ENCODE data around the gene COPS4.
A peak's percentile ranks its signal among the peaks of the same experiment; 100 is the strongest.
"Not testable (repeated sequence)": the region's sequence is repeated elsewhere in the genome, so short reads cannot be mapped to it uniquely, and the experiment has no call there.

COPS4 gene

DNA sequence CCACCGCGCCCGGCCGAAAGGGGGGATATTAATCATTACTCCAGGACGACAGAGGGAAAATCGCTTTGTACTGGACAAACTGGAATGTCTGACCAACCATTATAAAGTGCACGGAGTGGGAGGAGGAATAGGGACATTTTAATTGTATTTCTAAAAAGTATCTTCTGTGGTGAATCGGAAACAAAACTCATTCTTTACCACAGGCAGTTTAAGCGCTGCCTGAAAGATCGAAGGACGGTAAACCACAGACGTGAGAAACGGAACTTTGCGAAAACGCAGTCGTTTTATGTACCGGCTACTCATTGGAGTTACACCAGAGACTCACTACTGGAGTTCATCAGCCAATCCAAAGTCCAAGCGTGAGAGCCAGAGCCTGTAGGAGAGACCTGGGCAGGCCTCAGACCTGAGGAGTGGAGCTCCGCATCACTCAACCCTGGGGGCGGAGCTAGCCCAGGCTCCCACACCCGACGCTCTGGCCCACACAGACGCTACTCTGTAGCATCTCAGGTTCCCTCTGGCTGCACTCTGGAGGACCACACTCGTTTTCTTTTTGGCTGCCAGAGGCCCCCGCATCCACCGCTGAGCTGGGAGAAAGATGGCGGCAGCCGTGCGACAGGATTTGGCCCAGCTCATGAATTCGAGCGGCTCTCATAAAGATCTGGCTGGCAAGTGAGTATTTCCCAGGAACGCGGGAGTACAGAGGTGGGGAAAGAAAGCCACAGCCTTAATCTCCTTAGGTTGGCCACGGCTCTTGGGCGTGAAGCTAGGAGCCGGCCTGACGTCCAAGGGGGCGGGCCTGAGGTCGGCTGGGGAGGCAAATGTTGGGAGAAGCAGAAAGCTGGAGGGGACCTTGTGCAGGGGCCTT lies at the start of gene COPS4:
Gene COPS4 (plus strand): TSS at position 554 of the 865 bp plus-strand sequence. CDS start 42 bp downstream, at position 596.
- DNase-seq = peak; percentile 100
- in situ Hi-C loops (cut with MboI; ENCODE audit: low pct_unique_long_range_greater_than_20kb, low sequenced_read_pairs) = no loop called here

DNA sequence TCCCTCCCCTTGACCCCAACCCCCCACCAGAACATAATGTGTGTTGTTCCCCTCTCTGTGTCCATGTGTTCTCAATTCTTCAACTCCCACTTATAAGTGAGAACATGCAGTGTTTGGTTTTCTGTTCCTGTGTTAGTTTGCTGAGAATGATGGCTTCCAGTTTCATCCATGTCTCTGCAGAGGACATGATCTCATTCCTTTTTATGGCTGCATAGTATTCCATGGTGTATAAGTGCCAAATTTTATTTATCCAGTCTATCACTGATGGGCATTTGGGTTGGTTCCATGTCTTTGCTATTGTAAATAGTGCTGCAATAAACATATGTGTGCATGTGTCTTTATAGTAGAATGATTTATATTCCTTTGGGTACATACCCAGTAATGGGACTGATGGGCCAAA lies 47.5 kb upstream of the COPS4 start:
- in situ Hi-C loops (cut with MboI; ENCODE audit: low pct_unique_long_range_greater_than_20kb, low sequenced_read_pairs); DNase-seq: not testable (repeated sequence)

DNA sequence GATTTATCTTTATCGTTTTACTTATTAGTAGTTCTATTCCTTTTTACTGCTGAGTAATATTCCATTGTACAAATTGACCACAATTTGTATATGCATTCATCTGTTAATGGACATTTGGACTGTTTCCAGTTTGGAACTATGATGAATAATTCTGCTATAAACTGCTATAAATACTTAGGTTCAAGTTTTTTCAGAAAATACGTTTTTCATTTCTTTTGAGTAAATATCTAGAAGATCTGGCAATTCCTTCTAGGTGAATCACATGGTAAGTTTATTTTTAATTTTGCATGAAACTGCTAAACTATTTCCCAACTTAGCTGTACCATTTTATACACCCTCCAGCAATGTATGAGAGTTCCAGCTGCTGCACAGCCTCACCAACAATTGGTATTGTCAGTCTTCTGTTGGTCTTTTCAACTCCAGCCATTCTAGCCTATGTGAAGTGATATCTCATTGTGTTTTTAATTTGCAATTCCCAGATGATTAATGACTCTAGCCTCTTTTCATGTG lies 46.6 kb upstream of the COPS4 start:
- no peak for DNase-seq
- in situ Hi-C loops (cut with MboI; ENCODE audit: low pct_unique_long_range_greater_than_20kb, low sequenced_read_pairs) = no loop called here

DNA sequence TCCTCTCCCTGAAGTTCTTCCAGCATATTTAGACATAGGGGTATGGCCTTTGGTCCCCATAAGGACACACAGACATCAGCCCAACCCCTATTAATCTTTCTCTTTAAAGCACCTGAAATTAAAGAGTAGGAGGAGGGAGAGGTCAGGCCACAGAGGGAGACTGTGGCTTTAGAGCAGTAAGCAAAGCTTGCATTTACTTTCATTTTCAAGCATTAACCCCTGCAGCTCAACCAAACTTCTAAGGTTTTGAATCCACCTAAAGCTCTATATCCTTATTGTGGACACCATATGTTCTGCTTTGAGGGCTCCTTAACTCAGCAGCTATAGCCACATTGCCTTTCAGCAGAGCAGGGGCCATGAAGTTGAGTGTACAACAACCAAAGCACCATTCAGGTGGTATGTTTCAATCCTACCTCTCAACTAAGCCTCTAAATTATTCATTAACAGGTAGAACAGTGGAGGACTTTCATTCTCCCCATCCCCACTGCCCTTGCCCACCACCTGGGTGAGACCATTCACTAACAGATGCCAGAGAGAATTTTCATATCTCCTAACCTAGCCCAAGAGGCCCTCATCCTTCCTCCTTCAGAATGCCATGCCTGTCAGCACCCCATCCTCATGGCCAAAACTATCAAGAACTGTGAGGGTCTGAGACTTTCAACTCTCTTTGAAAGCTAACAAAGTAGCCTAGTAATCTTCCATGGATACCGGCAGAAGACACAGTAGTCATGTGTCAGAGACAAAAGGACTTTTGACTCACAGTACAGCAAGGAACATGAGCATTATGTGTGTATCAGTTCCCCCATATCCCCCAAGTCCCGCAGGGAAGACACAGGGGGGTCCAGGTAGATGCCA lies 45.2 kb upstream of the COPS4 start:
- DNase-seq = peak; percentile 30
- in situ Hi-C loops (cut with MboI; ENCODE audit: low pct_unique_long_range_greater_than_20kb, low sequenced_read_pairs) = no loop called here

DNA sequence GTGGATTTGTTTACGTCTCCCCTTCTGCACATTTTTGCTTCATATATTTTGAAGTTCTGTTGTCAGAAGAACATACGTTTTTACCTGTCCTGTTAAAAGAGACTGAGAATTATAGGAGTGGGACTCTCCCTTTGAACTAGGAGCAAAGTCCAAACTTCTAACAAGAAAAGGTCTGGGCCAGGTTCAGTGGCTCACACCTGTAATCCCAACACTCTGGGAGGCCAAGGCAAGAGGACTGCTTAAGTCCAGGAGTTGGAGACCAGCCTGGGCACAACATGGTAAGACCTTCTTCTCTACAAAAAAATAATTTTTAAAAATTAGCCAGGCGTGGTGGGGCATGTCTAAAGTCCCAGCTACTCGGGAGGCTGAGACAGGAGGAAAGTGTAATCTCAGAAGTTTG lies 40.1 kb upstream of the COPS4 start:
- DNase-seq = no peak
- in situ Hi-C loops (cut with MboI; ENCODE audit: low pct_unique_long_range_greater_than_20kb, low sequenced_read_pairs) = no loop called here

DNA sequence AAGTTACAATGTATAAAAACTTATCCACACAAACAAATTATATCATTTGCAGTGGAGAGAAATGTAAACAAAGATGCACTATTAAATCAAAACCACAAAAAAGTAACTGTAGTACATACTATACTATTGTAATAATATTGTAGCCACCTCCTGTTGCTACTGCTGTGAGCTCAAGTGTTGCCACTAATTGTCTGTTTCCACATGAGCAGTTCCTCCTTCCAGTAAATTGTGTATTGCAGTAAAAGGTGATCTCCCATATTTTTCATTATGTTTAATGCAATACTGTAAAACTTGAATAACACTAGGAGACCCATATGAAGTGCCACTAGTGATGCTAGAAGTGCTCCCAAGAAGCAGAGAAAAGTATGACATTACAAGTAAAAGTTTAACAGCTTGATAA lies 36.1 kb upstream of the COPS4 start:
- in situ Hi-C loops (cut with MboI; ENCODE audit: low pct_unique_long_range_greater_than_20kb, low sequenced_read_pairs) = no loop called here
- DNase-seq = peak; percentile 27

DNA sequence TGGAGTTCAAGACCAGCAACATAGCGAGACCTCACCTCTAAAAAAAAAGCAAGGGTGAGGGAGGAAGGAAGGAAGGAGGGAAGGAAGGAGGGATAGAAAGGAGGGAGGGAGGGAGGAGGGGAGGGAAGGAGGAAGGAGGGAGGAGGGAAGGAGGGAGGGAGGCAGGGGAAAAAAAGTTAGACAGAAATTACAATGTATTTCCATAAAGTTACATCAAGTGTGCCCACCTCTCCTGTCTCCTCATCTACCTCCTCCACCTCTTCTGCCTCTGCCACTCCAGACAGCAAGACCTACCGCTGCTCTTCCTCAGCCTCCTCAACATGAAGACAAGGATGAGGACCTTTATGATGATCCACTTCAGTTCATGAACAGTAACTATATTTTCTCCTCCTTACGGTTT lies 32.7 kb upstream of the COPS4 start:
- no peak for DNase-seq
- in situ Hi-C loops (cut with MboI; ENCODE audit: low pct_unique_long_range_greater_than_20kb, low sequenced_read_pairs) = no loop called here

DNA sequence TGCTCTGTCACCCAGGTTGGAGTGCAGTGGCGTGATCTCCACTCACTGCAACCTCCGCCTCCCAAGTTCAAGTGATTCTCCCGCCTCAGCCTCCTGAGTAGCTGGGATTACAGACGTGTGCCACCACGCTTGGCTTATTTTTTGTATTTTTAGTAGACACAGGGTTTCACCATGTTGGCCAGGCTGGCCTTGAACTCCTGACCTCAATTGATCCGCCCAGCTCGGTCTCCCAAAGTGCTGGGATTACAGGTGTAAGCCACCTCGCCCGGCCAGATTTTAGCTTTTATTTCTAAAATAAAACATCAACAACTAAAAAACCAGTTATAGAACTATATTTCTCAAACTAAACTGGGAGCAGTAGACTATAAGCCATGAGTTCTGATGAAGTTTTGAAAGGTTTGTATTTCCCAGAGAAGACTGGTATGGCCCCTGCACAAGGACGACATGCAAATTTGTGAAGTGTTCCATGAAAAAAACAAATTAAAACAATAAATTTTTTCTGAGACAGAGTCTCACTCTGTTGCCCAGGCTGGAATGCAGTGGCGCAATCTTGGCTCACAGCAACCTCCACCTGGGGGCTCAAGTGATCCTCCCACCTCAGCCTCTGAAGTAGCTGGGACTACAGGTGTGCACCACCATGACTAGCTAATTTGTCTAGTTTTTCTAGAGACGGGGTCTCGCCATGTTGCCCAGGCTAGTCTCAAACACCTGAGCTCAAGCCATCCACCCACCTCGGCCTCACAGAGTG lies 31.8 kb upstream of the COPS4 start:
- in situ Hi-C loops (cut with MboI; ENCODE audit: low pct_unique_long_range_greater_than_20kb, low sequenced_read_pairs); DNase-seq: not testable (repeated sequence)

DNA sequence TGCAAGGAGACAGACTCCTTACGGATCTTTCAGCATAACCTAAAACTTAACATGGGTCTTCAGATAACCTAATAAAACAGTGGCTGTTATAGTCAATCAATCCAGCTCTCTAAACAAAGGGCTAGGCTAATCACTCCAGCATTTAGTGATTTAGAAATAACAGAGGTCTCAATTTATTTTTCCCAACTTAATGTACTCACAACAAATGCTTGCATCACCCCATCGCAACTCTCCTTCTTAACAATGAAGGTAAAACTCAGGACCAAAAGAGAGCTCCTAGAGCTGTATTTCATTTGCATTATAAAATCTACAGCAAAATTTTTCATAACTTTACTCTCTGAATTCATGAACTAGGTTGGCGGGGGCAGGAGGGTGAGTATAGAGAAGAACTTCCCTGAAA lies 25.5 kb upstream of the COPS4 start:
- DNase-seq = peak; percentile 15
- in situ Hi-C loops (cut with MboI; ENCODE audit: low pct_unique_long_range_greater_than_20kb, low sequenced_read_pairs) = no loop called here

DNA sequence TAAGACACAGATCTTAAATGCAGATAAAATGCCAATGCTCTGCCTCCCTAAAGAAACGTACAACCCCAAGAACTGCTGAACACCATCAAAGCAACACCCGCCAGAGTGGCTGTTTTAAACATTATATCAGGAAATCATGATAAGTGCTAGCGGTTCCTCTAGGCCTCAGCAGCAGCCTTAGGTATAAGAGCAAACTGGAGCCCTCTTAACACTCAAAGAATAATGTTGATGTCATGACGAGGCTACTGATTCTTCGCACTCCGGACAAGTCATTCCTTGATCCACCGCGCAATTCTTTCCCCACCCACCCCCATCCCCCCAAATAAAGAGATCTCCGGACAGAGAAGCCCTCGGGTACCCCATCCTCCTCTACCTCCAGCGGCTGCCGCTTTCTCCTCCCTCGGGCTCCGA lies 24.9 kb upstream of the COPS4 start:
- peak; percentile 38 for DNase-seq
- in situ Hi-C loops (cut with MboI; ENCODE audit: low pct_unique_long_range_greater_than_20kb, low sequenced_read_pairs) = no loop called here

DNA sequence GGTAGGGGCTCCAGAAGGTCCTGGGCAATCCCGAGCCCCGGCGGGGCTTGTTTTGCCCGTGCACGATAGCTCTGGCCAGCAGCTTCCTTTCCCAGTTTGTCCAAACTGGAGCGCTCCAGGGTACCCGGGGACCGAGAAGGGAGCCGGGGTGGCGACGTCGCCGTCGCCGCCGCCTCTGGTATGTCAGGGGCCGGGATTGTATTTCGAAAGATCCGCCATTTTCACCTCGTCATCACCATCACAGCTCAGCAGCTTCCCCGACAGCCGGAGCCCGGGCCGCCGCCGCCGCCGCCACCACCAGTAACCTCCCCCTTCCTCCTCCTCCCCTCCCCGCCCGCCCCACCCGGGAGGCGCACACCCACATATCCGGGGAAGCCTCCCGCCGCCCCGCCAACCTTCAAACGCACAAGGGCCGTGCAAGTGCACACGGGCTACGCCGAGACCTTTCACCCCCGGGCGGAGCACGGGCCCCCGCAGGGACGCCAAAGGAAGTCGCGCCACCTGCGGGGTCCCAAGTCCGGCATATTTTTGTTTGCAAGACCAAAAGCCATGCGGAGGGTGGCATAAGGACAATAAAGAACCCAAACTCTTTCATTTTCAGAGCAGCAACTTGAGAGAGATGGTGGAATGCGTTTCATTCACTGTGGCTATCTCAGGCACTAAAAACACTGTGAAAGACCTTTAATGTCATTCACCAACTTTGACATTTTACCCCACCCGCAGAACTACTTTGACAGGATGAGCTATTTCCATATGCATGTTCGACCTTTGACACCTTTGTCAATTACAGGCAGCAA lies 24.3 kb upstream of the COPS4 start, which contains the start of gene LIN54:
Gene LIN54 (minus strand): TSS at position 302 of the 797 bp plus-strand sequence. CDS start 25,979 bp downstream, outside the sequence.
- peak; percentile 73 for DNase-seq

DNA sequence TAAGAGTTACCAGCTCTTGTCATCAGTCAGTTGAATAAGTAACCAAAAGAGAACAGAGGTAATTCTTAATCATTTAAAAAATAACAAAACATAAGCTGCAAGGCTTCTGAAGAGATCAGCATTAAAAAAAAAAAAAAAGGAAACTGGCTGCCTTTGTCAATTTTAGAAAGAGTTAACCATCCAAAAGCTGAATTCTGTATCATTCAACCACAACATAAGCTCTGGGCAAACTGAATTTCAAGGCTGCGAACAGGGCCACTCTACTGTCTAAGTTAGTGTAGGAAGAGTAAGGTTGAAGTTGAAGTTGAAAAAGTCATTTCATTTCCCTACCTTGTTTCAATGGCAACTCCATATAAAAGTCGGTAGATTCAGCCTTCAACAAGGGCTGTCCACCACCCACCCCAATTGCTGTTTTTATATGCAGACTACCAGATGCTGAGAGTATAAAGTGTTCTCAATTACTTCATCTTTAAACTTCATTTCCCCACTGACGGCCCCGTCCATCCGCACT lies 23.2 kb upstream of the COPS4 start:
- in situ Hi-C loops (cut with MboI; ENCODE audit: low pct_unique_long_range_greater_than_20kb, low sequenced_read_pairs) = no loop called here

More for the DNA sequence above, 24.3 kb upstream of the COPS4 start, which contains the start of gene LIN54:
- in situ Hi-C loops (cut with MboI; ENCODE audit: low pct_unique_long_range_greater_than_20kb, low sequenced_read_pairs) = no loop called here

DNA sequence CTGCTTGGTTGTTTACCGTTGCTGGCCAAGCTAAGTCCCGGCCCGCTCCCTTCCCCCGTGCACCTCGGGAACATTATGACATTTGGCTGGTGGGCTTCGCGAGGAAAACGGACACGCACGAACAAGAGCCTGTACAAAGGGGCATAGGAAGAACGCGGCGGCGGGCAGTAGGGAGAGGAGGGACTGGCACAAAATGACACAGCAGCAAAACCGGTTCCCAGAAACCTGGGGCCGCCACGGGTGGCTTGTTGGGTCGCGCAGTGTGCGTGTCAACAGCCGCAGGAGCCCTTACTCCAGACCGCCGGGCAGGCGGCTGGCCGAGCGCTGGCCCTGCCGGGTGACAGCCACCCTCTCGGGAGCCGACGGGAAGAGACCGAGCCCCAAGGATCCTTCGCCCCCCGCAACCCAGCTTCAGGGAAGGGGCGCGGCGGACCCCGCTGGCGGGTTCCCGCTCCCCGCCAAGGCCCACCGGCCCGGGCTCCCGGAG lies 22.7 kb upstream of the COPS4 start:
- DNase-seq = peak; percentile 53
- in situ Hi-C loops (cut with MboI; ENCODE audit: low pct_unique_long_range_greater_than_20kb, low sequenced_read_pairs) = no loop called here

More for the DNA sequence above, 23.2 kb upstream of the COPS4 start:
- no peak for DNase-seq

DNA sequence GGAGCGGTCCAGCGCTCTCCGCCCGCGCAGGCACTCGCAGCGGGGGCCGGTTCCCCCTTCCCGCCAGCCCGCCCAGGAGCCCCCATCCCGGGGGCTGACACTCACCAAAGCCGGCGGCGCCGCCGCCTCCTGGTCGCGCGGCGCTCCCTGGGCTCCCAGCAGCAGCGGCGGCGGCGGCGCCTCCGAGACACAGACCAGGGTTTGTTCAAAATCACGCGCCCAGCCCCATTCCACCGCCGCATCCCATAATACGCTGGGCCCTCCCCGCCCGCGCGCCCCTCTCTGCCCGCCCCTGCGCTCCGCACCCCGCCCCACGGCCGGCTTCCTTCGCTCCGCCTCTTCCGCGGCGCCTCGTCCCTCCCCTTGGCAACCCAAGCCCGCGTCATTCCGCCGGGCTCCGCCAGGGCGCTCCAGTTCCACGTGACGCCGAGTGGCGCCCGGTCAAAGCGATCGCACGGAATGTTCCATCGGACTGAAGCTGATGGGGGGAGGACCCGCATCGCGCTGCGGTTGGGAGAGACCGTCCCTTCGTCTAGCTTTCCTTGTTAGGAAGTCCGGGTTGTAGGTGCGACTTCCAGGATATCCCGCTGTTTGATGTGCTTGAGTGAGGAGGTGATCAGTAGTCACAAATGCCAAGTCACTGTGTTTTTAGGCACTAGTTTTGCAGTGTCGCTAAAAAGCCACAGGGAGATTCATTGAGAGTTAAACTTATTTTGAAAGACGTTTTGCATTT lies 22.1 kb upstream of the COPS4 start:
- in situ Hi-C loops (cut with MboI; ENCODE audit: low pct_unique_long_range_greater_than_20kb, low sequenced_read_pairs) = no loop called here

DNA sequence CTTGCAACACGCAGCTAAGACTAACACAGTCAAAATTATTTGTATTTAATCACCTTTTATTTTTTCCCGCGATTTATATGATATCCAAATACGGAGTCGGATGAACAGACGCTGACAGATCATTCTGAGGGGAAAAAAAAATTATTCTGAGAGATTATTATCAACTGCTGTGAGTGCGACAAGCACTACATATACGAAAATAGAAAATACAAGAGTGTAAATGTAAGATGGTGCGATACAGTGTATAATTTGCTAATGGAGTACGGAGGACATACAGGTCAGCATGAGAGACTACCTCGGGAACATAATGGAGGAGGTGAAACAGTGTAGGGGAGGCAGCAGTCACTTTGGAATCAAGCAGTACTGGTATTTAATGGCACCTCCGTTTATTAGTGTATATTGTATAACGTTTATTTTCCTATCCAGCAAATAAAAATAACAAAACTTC lies 21.5 kb upstream of the COPS4 start:
- no peak for DNase-seq
- in situ Hi-C loops (cut with MboI; ENCODE audit: low pct_unique_long_range_greater_than_20kb, low sequenced_read_pairs) = no loop called here

More for the DNA sequence above, 22.1 kb upstream of the COPS4 start:
- DNase-seq = peak; percentile 98

DNA sequence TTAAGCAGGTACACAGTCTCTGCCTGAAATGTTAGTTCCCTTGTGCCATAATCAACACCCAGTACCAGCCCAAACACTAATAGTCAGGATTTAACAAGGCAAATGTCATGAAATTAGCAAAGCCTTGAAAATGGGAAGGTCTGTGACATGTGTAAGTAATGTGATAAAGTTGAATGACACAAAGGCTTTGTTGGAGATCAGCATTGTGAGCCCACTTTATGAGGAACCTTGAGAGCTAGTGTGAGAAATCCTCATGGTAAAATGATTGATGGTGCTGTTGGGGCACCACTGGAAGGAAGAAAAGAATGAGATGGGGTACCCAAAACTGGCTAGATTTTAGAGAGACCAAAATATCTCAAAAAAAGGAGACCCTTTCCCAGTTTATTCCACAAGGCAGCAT lies 21.1 kb upstream of the COPS4 start:
- in situ Hi-C loops (cut with MboI; ENCODE audit: low pct_unique_long_range_greater_than_20kb, low sequenced_read_pairs) = no loop called here
- DNase-seq = peak; percentile 16

DNA sequence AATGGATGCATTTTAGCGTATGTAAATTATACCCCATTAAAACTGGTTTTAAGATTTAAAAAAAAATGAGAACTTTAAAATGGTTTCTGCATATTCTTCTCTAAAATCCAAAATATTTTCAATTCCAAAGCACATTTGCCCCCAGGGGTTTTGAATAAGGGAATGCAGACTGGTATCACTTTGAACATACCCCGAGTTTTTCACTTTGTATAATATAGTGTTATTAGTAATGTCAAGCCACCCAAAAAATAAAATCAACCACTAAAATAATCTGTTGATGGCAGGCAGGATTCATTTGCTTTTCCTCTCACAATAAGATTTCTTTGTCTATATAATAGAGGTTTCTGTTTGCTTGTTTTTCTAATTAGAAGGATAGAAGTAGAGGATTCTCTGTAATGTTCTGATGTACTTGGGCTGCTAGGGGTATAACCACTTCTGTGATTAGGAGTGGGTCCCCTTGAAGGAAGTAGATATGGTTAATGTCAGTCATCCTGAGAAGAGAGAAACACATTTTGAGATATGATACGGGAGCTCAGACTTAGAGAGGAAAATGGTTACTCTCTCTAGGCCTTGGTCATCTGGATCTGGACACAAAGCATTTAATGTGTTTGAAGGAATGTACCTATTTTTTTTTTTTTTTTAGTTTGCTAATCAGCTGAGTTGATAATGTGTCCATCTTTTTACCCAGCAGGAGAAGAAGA lies 15.0 kb upstream of the COPS4 start:
- in situ Hi-C loops (cut with MboI; ENCODE audit: low pct_unique_long_range_greater_than_20kb, low sequenced_read_pairs) = no loop called here
- DNase-seq = peak; percentile 60
